GM21526 (cell line): ENCODE results near the gene ACP5.
"Not testable (repeated sequence)": the region's sequence is repeated elsewhere in the genome, so short reads cannot be mapped to it uniquely, and the experiment has no call there.

ENCODE experiments used
- ATAC-seq: cut with Tn5 transposase; IDR thresholded peaks from one replicate; pipeline ENCODE4 v1.9.1; 2021; ENCODE audit warnings: moderate library complexity; ENCODE audit not compliant: unreplicated experiment, low FRiP score

The ACP5 gene

DNA sequence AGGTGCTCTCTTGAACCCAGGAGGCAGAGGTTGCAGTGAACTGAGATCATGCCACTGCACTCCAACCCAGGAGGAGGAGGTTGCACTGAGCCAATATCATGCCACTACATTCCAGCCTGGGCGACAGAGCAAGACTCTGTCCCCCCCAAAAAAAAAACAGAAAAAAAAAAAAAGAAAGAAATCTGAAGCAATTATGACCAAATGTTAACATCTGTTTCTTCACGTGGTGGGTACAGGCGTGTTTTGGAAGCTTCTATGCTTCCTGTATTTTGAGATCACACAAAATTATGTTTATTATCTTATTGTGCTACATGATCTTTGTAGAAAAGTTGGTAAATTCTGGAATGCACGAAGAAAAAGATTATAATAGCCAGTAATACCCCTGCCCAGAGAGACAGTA is 2.7 kb upstream of the ACP5 start:
- ATAC-seq: no peak

DNA sequence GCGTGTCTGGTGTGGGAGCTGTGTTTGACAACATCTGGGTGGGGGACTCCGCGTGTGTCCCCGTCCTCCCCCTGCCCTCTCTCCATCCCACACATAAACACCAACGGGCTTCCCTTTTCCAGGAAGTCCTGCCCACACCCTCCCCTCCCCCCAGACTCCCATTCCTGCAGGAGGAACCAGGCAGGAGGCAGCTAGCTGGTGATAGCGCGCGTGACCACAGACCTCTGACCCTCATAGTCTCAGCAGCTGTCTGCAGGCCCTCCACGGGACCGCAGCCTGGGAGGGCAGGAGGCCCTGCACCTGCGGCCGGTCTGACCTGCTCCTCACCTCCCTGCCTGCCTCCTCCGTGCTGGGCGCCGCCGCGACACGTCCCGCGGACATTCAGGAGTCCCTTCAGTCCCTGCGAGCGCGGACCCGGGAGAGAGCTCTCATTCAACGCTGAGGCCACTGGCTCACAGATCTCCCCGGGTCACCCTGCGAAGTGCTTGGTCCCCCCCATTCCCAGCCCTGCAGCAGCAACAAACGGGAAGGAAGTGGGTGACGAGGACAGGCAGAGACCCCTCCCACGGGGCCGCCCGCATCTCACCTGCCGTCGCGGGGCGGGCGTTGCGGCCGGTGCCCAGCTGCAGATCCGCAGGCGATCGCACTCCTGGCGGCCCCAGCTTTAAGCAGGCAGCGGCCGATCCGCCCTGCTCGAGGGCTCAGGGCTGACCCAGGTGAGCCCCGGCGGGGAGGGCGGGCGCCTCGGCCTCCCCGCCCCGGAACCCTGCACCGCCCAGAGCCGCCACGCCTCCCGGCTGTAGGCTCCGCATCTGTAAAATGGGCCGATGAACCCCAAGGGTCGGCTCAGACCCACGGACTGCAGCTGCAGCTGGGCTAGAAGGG is 1.1 kb upstream of the ACP5 start:
- ATAC-seq: no peak

DNA sequence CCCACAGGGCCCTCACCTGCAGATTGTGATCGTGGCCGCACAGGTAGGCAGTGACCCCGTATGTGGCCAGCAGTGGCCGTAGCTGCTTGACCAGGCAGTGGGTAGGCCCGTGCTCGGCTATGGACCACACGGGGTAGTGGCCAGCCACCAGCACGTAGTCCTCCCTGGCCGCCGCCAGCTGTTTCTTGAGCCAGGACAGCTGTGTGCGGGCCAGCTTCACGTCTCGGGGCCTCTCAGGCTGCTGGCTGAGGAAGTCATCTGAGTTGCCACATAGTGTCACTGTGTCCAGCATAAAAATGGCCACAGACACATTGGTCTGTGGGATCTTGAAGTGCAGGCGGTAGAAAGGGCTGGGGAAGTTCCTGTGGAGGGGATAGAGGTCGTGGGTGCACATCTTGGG is 1.2 kb downstream of the ACP5 start:
- no peak for ATAC-seq

DNA sequence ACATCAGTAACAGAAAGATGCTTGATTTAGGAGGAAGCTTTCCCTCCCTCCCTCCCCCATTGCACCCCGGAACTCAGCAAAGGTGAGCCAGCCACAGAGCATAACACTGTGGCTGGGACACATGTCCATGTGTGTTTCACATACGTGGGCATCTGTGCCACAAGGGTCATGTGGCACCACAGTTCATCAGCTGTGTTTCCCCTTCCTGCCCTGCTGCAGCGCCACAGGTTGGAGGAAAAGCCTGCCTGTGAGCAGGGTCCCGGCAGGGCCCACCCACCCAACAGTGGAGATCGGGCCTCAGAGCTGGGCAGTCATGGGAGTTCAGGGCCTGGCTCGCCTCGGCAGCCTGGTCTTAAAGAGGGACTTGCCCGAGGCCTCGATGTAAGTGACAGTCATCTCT is 2.8 kb downstream of the ACP5 start:
- ATAC-seq: no peak

DNA sequence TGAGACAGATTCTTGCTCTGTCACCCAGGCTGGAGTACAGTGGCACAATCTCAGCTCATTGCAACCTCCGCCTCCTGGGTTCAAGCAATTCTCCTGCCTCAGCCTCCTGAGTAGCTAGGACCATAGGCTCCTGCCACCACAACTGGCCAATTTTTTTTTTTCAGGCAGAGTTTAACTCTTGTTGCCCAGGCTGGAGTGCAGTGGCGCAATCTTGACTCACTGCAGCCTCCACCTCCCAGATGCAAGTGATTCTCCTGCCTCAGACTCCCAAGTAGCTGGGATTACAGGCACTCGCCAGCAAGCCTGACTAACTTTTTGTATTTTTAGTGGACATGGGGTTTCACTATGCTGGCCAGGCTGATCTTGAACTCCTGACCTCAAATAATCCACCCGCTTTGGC is 3.7 kb downstream of the ACP5 start:
- ATAC-seq: not testable (repeated sequence)

DNA sequence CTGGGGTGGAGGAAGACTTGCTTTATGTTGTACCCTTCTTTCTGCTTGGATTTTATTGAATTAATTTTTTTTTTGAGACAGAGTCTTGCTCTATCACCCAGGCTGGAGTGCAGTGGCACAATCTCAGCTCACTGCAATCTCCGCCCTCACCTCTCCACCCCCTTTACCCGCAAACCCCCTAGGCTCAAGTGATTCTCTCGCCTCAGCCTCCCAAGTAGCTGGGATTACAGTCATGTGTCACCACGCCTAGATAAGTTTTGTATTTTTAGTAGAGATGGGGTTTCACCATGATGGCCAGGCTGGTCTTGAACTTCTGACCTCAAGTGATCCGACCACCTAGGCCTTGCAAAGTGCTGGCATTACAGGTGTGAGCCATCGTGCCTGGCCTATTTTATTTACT is 4.1 kb downstream of the ACP5 start:
- not testable (repeated sequence) for ATAC-seq

DNA sequence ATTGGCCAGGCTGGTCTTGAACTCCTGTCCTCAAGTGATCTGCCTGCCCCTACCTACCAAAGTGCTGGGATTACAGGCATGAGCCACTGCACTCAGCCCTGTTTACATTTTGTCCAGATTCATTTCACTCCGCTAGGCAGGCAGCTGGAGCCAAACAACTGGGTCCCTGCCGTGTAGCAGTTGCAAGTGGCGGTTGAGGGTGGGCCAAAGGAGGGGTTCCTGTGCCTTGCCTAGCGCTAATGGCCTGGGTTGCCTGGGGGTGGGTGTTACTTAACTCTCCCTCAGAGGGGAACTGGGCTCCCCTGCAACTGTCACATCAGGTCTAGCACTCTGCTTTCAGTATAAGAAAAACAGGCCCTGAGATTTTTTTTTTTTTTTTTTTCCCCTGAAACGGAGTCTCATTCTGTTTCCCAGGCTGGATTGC is 7.4 kb downstream of the ACP5 start:
- no peak for ATAC-seq

DNA sequence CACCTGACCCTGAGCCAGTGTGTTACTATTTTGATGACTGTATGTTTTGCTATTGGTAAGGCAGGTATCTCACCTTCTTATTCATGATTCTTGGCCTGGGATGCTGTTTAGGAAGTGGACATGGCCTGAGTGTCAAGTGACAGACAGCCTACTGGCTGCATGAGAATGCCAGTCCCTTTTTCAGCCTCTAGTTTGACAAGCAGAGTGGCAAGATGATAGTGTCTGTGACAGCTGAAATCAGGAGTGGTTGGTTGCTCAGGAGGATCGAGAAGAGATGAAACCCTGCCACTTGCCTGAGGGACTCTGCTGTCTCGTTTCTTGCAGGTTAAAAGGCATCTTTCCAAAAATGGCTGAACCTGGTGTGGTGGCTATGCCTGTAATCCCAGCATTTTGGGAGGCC is 11.3 kb downstream of the ACP5 start:
- no peak for ATAC-seq

DNA sequence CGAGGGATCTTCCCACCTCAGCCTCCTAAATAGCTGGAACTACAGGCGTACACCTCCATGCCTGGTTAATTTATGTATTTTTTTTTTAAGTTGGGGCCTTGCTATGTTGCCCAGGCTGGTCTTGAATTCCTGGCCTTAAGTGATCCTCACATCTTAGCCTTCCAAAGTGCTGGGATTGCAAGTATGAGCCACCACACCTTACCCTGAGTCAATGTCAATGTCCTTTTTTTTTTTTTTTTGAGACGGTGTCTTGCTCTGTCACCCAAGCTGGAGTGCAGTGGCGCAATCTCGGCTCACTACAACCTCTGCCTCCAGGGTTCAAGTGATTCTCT is 11.8 kb downstream of the ACP5 start:
- not testable (repeated sequence) for ATAC-seq

DNA sequence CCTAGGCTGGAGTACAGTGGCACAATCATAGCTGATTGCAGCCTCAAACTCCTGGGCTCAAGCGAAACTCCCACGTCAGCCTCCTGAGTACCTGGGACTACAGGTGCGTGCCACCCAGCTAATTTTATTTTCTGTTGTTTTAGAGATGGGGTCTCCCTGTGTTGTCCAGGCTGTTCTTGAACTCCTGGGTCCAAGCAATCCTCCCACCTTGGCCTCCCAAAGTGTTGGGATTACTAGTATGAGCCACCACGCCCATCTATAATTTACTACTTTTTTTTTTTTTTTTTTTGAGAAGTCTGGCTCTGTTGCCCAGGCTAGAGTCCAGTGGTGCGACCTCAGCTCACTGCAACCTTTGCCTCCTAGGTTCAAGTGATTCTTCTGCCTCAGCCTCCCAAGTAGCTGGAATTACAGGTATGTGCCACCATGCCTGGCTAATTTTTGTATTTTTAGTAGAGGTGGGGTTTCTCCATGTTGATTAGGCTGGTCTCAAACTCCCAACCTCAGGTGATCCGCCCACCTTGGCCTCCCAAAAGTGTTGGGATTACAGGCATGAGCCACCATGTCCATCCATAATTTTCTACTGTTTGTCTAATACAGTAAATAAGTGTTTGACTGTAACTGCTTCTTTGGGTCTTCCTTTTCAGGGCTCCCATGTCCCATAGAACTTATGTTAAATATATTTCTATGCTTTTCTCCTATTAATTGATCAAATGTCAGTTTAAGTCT is 13.2 kb downstream of the ACP5 start:
- not testable (repeated sequence) for ATAC-seq

DNA sequence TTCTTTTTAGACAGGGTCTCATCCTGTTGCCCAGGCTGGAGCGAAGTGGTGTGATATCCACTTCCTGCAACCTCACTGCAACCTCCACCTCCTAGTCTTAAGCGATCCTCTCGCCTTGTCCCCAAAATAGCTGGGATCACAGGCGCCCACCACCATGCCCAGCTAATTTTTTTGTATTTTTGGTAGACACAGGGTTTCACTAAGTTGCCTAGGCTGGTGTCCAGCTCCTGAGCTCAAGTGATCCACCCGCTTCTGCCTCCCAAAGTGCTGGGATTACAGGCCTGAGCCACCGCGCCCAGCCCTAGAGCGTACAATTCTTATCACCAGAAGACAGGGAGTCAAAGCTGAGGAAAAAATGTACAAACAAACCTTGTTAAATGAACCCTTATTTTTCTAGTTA is 13.9 kb downstream of the ACP5 start:
- no peak for ATAC-seq

DNA sequence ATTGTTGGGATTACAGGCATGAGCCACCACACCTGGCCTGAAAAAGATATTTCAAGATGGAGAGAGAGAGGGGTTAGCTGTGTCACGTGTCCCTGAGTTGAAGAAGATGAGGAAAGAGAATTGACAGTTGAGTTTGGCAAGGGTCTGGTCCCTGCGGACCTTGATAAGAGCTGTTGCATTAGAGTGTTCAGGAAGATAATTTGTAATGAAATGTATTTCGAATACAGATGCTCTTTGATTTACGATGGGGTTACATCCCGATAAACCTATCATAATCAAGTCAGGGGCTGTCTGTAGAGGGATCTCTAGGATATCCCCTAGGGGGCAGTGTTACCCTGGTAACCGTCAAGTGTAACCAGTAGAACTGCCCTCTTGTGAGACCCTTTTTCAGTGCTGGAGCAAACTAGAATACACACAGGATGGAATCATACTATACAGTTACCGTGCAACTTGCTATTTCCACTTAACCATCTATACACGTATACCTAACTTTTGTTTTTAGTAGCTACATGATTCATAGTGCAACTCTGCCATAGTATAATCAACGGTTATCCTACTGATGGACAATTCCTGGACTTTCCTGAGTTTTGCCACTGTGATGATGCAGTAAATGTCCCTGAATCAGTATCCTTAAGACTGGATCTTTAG is 16.9 kb downstream of the ACP5 start:
- no peak for ATAC-seq

DNA sequence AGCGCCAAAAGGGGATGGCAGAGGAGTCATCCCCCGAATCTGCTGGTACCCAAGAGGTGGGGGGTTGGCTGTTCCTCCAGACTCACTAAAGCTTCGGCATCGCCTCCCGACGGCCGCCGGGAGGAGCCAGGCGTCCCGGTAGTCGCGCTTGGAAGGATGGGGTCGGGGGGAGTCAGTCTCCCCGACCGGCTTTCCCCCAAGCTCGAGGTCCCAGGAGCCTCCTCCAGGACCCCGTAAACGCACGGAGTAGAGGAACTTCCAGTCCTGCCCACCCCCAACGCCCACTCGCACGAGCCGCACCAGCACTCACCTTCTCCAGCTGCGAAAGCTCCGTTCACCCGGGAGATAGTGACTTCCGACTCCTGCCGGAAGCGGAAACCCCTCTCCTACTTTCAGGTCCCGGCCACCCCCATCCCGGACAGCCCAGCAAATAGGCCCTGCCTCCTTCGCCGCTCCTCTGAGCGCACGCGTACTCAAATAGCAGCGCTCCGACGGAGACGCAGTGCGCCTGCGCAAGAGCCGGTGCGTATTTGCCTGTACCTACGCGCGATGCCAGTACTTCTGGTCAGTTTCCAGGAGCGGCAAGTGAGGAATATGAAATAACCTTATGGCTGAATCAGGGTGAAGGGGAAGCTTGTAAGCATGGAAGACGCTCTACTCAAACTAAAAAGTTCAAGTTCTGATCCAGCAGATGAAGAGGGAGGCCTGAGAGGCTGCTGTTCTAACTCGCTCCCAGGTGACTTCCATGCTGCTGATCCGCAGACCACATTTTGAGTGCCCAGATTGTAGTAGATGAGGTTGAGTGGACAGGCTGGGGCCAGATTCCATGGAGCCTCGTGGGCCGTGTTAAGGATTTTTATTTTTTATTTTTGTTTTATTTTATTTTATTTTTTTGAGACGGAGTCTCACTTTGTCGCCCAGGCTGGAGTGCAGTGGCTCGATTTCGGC is 18.3 kb downstream of the ACP5 start, which contains the start of gene ELOF1:
ELOF1 (minus strand) TSS at position 350 of the 948 bp plus-strand sequence. CDS start 4,883 bp downstream, outside the sequence.
- ATAC-seq: peak; percentile 62

DNA sequence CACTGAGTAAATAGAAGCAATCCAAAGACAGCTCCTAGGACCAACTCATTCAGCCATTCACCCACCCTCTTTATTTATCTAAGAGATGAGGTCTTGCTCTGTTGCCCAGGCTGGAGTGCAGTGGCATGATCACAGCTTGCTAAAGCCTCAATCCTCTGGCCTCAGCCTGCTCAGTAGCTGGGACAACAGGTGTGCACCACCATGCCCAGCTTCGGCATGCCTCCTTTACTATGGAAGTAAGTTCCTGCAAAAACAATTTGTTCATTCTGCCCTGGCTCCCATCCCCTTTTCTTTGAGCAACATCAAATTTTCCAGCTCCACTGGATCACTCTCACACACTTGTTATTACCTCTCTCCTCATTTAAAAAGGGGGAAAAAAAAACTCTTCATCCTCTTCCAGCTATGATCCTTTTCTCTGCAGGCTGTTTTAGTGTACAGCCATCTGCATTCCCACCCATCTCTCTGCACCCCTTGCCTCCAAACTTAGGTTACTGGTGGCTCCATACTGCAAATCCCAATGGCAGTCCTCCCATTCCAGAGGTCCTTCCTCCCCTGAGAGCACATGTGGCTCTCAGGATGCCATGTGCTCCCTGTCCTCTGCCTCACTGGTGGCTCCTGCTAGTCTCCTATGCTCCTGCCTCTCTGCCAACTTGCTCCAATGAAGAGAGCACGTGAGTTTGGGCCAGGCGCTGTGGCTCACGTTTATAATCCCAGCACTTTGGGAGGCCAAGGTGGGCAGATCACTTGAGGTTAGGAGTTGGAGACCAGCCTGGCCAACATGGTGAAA is 20.6 kb downstream of the ACP5 start:
- ATAC-seq: no peak

DNA sequence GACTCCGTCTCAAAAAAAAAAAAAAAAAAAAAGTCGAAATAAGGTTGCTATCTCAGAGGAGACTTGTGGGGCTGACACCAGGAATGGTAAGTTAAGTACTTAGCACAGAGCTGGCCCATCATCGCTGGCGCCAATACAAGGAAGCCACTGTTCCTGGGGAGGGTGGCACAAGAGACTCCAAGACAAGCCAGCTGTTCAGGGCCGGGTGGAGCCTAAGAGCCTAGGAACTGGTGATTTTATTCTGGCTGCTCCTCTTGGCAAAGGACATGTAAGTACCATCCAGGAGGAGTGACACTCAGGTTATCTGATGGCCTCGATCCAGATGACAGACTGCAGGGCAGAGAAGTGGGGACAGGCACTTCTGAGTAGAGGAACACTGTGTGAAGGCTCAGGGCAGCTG is 22.2 kb downstream of the ACP5 start:
- ATAC-seq: no peak

DNA sequence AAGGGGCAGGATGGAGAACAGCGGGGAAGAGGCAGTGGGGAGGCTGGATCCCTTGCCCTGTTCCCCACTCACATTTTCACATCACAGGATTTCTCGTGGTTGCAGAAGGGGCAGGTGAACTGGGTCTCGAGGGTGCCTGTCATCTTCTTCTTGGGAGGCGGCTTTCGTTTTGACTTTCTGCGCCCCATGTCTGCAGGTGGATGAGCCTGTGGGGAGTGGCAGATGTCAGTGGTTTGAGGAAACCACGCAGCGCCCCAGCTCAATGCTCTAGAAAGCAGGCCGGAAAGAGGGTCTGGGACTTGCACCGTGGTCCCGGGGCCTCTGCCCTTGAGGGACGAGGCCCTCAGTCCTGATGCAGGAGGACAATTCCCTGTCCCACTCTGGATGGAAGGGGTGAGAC is 23.3 kb downstream of the ACP5 start:
- no peak for ATAC-seq

DNA sequence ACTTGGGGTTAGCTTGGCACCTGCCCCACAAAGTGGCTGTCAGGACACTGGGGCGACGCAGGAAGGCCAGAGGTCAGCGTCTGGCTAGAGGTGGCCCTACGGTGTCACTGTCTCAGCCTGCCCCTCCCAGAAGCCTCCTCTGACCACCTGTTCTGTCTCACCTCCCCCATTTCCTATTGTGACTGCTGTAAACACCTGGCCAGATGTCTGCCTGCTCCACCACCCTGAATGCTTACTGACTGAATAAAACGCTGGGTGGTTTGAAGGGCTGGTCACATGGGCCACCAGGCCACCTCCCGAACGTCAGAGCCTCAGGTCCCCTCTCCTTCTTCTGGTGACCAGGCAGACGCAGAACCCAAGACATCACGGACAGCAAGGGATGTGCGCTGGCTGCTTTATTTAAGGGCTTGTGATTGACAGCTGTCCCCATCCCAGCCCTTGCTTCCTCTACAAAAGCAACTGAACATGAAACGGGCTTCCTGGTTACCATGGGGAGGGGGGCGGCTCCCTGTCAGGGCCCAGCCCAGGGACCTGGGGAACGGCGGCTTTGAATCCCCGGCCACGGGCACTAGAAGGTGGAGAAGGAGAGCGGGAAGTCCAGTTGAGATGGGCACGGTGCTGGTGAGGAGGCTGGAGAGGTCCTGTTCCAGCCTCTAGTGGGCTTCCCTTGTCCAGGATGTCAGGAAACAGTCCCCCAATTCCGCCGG is 24.6 kb downstream of the ACP5 start:
- ATAC-seq: no peak

DNA sequence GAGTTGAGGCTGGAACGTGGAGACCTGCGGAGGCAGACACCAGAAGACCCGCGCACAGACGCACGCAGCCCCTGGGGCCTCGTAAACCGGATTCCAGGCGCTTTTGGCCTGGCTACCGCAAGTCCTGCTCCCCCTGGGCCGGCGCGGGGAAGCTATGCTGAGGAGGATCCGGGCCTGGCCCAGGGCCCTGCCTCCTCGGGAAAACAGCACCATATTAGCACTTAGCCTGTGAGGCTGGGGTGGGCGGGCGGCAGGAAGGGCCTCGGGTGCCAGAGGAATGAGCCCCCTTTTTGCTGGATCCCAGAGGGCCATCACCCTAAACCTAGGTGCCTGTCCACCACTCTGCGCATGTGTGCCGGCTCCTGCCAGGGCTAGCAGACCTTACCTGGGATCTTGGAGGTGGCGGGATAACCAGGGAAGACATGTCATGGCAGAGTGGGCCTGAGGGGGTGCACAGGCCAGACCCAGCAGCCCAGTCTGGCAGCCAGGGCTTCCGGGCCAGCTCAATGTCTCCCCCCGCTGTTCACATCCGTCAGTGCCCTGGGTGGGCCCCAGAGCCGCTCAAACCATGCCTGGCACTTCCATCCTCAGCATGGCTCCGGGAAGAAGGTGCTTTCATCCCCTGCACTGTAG is 25.7 kb downstream of the ACP5 start:
- no peak for ATAC-seq
